H9 (cell line): Measurements from ENCODE around the gene SUPT3H. TPM values are rescaled to one million over a fixed set of nuclear protein-coding genes. Genes with fewer than 3 reads are reported as not detected.

ENCODE experiments used
- DNase-seq: peaks from one replicate; pipeline ENCODE4 v3.0.0-alpha.2; 2017
- H2AFZ ChIP-seq: one replicate; pipeline ENCODE4 v1.6.1; 2013; ENCODE audit warnings: mild to moderate bottlenecking, low read length, control low read depth, moderate library complexity
- H2AK5ac ChIP-seq: 2 replicates; pipeline ENCODE4 v1.6.1; 2013; ENCODE audit warnings: low read length, control low read depth, mixed read lengths; ENCODE audit not compliant: insufficient read length
- H2BK120ac ChIP-seq: one replicate; pipeline ENCODE4 v1.6.1; 2013; ENCODE audit warnings: low read depth, mild to moderate bottlenecking, low read length, control low read depth, inconsistent platforms; ENCODE audit not compliant: poor library complexity, severe bottlenecking
- H2BK12ac ChIP-seq: 2 replicates; pipeline ENCODE4 v1.6.1; 2013; ENCODE audit warnings: low read length, control low read depth, mixed read lengths, low read depth; ENCODE audit not compliant: insufficient read length
- H2BK15ac ChIP-seq: 2 replicates; pipeline ENCODE4 v1.6.1; 2013; ENCODE audit warnings: low read depth, low read length, control low read depth
- H2BK20ac ChIP-seq: one replicate; pipeline ENCODE4 v1.6.1; 2013; ENCODE audit warnings: low read depth, mild to moderate bottlenecking, low read length, control low read depth, inconsistent platforms; ENCODE audit not compliant: poor library complexity, severe bottlenecking
- H2BK5ac ChIP-seq: 2 replicates; pipeline ENCODE4 v1.6.1; 2013; ENCODE audit warnings: low read length, control low read depth, mixed read lengths; ENCODE audit not compliant: insufficient read length
- H3K14ac ChIP-seq: 2 replicates; pipeline ENCODE4 v1.6.1; 2013; ENCODE audit warnings: low read length, control low read depth; ENCODE audit not compliant: insufficient read depth
- H3K18ac ChIP-seq: 2 replicates; pipeline ENCODE4 v1.6.1; 2013; ENCODE audit warnings: low read depth, mild to moderate bottlenecking, mixed read lengths, low read length, control low read depth; ENCODE audit not compliant: insufficient read length
- H3K23ac ChIP-seq: 2 replicates; pipeline ENCODE4 v1.6.1; 2013; ENCODE audit warnings: low read length, control low read depth, mixed read lengths, low read depth; ENCODE audit not compliant: insufficient read length
- H3K23me2 ChIP-seq: 2 replicates; pipeline ENCODE4 v1.6.1; 2013; ENCODE audit warnings: low read depth, mild to moderate bottlenecking, mixed read lengths, low read length, control low read depth; ENCODE audit not compliant: insufficient read length, poor library complexity, severe bottlenecking
- H3K27ac ChIP-seq: 2 replicates; pipeline ENCODE4 v1.5.1; 2013; ENCODE audit warnings: low read length, control low read depth, mixed read lengths, low read depth; ENCODE audit not compliant: insufficient read length
- H3K27me3 ChIP-seq: 2 replicates; pipeline ENCODE4 v1.6.1; 2013; ENCODE audit warnings: low read length, control low read depth, inconsistent platforms; ENCODE audit not compliant: insufficient read depth
- H3K4ac ChIP-seq: 2 replicates; pipeline ENCODE4 v1.6.1; 2013; ENCODE audit warnings: low read depth, mild to moderate bottlenecking, control low read depth, inconsistent platforms, low read length, moderate library complexity
- H3K4me1 ChIP-seq: 2 replicates; pipeline ENCODE4 v1.6.1; 2013; ENCODE audit warnings: low read length, control low read depth, inconsistent platforms; ENCODE audit not compliant: insufficient read depth
- H3K4me2 ChIP-seq: 2 replicates; pipeline ENCODE4 v1.6.1; 2013; ENCODE audit warnings: low read length, control low read depth, mixed read lengths; ENCODE audit not compliant: insufficient read length, insufficient read depth
- H3K56ac ChIP-seq: 2 replicates; pipeline ENCODE4 v1.6.1; 2013; ENCODE audit warnings: low read depth, mild to moderate bottlenecking, mixed read lengths, low read length, control low read depth; ENCODE audit not compliant: insufficient read length
- H3K79me1 ChIP-seq: 2 replicates; pipeline ENCODE4 v1.6.1; 2013; ENCODE audit warnings: low read depth, mild to moderate bottlenecking, moderate library complexity, low read length, control low read depth, inconsistent platforms; ENCODE audit not compliant: insufficient read depth, poor library complexity, severe bottlenecking
- H3K79me2 ChIP-seq: 2 replicates; pipeline ENCODE4 v1.6.1; 2013; ENCODE audit warnings: low read length, control low read depth, inconsistent platforms; ENCODE audit not compliant: insufficient read depth
- H3K9ac ChIP-seq: 2 replicates; pipeline ENCODE4 v1.6.1; 2013; ENCODE audit warnings: low read length, control low read depth, mixed read lengths; ENCODE audit not compliant: insufficient read length; ENCODE audit errors: extremely low read depth
- H3K9me3 ChIP-seq: one replicate; pipeline ENCODE4 v1.6.1; 2013; ENCODE audit warnings: low read depth, low read length, inconsistent platforms; ENCODE audit not compliant: control insufficient read depth
- H3T11ph ChIP-seq: one replicate; pipeline ENCODE4 v1.6.1; 2013; ENCODE audit warnings: mild to moderate bottlenecking, low read length, control low read depth, inconsistent platforms
- H4K20me1 ChIP-seq: one replicate; pipeline ENCODE4 v1.6.1; 2013; ENCODE audit not compliant: control insufficient read depth, insufficient read length, insufficient read depth
- H4K5ac ChIP-seq: 2 replicates; pipeline ENCODE4 v1.6.1; 2013; ENCODE audit warnings: low read depth, mild to moderate bottlenecking, mixed read lengths, low read length, control low read depth; ENCODE audit not compliant: insufficient read length
- H4K8ac ChIP-seq: replicated peaks from 2 replicates; pipeline ENCODE4 v1.6.1; 2013; ENCODE audit warnings: low read length, control low read depth, mixed read lengths, low read depth; ENCODE audit not compliant: insufficient read length
- H4K91ac ChIP-seq: 2 replicates; pipeline ENCODE4 v1.6.1; 2013; ENCODE audit warnings: low read depth, mild to moderate bottlenecking, moderate library complexity, mixed read lengths, low read length, control low read depth; ENCODE audit not compliant: insufficient read length
- H3K27ac Mint-ChIP-seq, 3 experiments: 2 replicates in 2 of 3; 3 replicates in 1 of 3; pipeline ENCODE4 v1.8.0; 2020 to 2021; ENCODE audit warnings: mixed read lengths in 3 of 3, mild to moderate bottlenecking in 1 of 3, moderate library complexity in 1 of 3
- H3K27me3 Mint-ChIP-seq: 2 replicates; pipeline ENCODE4 v1.8.0; 2021; ENCODE audit warnings: low read depth, mild to moderate bottlenecking, moderate library complexity, mixed read lengths
- H3K36me3 Mint-ChIP-seq, 3 experiments: 2 replicates in 2 of 3; 3 replicates in 1 of 3; pipeline ENCODE4 v1.8.0; 2020 to 2021; ENCODE audit warnings: low read depth in 3 of 3, mixed read lengths in 3 of 3; ENCODE audit not compliant: insufficient read depth in 1 of 3
- H3K4me1 Mint-ChIP-seq, 2 experiments: 2 replicates each; pipeline ENCODE4 v1.8.0; 2020; ENCODE audit warnings: mixed read lengths in 2 of 2
- H3K4me3 Mint-ChIP-seq, 2 experiments: 2 replicates in 1 of 2; 3 replicates in 1 of 2; pipeline ENCODE4 v1.8.0; 2020 to 2021; ENCODE audit warnings: mild to moderate bottlenecking in 2 of 2, mixed read lengths in 2 of 2, moderate library complexity in 1 of 2
- H3K9me3 Mint-ChIP-seq, 2 experiments: 2 replicates in 1 of 2; 3 replicates in 1 of 2; pipeline ENCODE4 v1.8.0; 2020; ENCODE audit warnings: mild to moderate bottlenecking in 2 of 2, mixed read lengths in 2 of 2, moderate library complexity in 1 of 2
- CTCF ChIP-seq: fragments of 200-600 bp; sonication (generic); conservative IDR thresholded peaks from 3 replicates; pipeline ENCODE4 v1.8.0; 2021; ENCODE audit warnings: antibody characterized with exemption, mild to moderate bottlenecking
- WGBS: extraction: QIAGEN DNeasy Blood & Tissue Kit; methylation state at CpG from one replicate; pipeline ENCODE4 v1.1.7; 2013; ENCODE audit warnings: missing lambda C conversion rate, low lambda C conversion rate, mixed read lengths; ENCODE audit not compliant: insufficient read length; ENCODE audit errors: extremely low coverage; 5-methylcytosine and 5-hydroxymethylcytosine counted together
- total RNA-seq: library from RNA; stranded (reverse); gene quantifications from 2 replicates; pipeline ENCODE4 v1.2.1, GENCODE V29; 2021

Gene SUPT3H
- total RNA-seq, 1 experiment from 2014 or later: 22.5 TPM

- H3K9me3 ChIP-seq: no peaks in the 10 kb centered on the region
- H3K79me1 ChIP-seq: peaks cover 3% of the 10 kb centered on the region
- no peak overlapping the region for H2AK5ac ChIP-seq
- H3K27ac Mint-ChIP-seq: no peak overlapping the region
- H2BK15ac ChIP-seq: no peak overlapping the region
- WGBS: no CpG with 5 or more reads among the region's 1 CpG
- peaks cover 10 to 11% of the 10 kb centered on the region in 2 experiments; a peak in 3 of 4 replicates for H3K4me1 Mint-ChIP-seq
- no peak overlapping the region for H3K23ac ChIP-seq
- H3K4me1 ChIP-seq: no peaks in the 10 kb centered on the region
- no peaks in the 10 kb centered on the region for H3K27me3 ChIP-seq
- no peaks in the 10 kb centered on the region for H3K79me2 ChIP-seq
- no peak overlapping the region for H4K91ac ChIP-seq
- no peak overlapping the region for H4K5ac ChIP-seq
- no peak for DNase-seq
- no peak overlapping the region for H3K14ac ChIP-seq
- no peak for TF ChIP-seq CTCF
- H3K36me3 Mint-ChIP-seq: peaks cover 0 to 7% (median 3%) of the 10 kb centered on the region in 3 experiments; a peak in 4 of 7 replicates
- H2BK20ac ChIP-seq: no peak overlapping the region
- no peak overlapping the region; a peak in 1 of 5 replicates for H3K4me3 Mint-ChIP-seq
- H3K27me3 Mint-ChIP-seq: no peaks in the 10 kb centered on the region
- no peak overlapping the region for H2BK5ac ChIP-seq
- no peak overlapping the region for H4K8ac ChIP-seq
- H3K27ac ChIP-seq: no peak overlapping the region
- H3K56ac ChIP-seq: no peak overlapping the region
- no peak overlapping the region for H3K4ac ChIP-seq
- no peak overlapping the region for H3K4me2 ChIP-seq
- peaks cover 5 to 8% of the 10 kb centered on the region in 2 experiments; a peak in 3 of 5 replicates for H3K9me3 Mint-ChIP-seq
- no peak overlapping the region for H2BK12ac ChIP-seq
- no peaks in the 10 kb centered on the region for H4K20me1 ChIP-seq
- H3K23me2 ChIP-seq: no peaks in the 10 kb centered on the region
- no peak overlapping the region for H3T11ph ChIP-seq
- H3K18ac ChIP-seq: no peak overlapping the region
- no peak overlapping the region for H2AFZ ChIP-seq
- no peak overlapping the region for H3K9ac ChIP-seq
- H2BK120ac ChIP-seq: no peak overlapping the region
Observed at GRCh38 chr6:45132059-45132458, 245.7 kb downstream of the SUPT3H start.
